Astrocyte of the spinal cord (primary cell): ENCODE measurements around the gene TMUB2.

ENCODE experiments used
- DNase-seq: peaks from one replicate; pipeline ENCODE4 v3.0.0; 2011; ENCODE audit warnings: low read depth, low spot score
- H3K4me3 ChIP-seq: 2 replicates; pipeline ENCODE4 v1.5.1; 2011; ENCODE audit warnings: low read depth, mild to moderate bottlenecking, low read length, moderate library complexity
- in situ Hi-C: cut with HindIII; loops from 2 replicates; pipeline ENCODE4 v1.10.0; 2017; ENCODE audit warnings: low sequenced_read_pairs
- TF ChIP-seq, protein P1 (sequence below): IDR thresholded peaks from 2 replicates; pipeline ENCODE4 v1.5.1; 2012; ENCODE audit warnings: low read depth, mild to moderate bottlenecking, low read length, inconsistent platforms

Gene TMUB2

DNA sequence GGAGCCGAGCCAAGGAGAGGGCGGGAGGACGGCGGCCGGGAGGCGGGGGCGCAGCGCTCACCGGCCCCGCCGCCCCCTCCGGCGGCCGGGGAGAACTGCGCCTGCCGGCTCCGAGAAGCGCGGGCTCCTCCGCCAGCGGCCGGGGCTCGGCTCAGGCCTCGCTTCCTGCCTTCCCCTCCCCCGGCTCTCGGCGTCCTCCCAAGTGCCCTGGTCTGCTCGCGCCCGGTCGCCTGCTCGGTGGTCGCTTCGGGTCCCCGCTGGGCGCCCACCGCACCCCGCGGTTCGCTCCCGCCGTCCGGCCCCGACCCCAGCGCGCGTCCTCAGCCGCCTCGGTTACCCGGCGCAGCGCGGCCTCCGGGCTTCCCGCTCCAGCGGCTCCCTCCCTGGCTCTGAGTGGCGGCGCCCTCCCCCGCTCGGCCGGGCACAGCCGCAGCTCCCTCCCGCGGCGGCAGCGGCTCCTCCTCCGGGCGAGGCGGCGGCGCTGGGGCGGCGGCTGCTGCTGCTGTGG is 32.4 kb downstream of the TMUB2 start:
- in situ Hi-C loops, result no loop called here
- peak overlapping the region; percentile 81 for H3K4me3 ChIP-seq

DNA sequence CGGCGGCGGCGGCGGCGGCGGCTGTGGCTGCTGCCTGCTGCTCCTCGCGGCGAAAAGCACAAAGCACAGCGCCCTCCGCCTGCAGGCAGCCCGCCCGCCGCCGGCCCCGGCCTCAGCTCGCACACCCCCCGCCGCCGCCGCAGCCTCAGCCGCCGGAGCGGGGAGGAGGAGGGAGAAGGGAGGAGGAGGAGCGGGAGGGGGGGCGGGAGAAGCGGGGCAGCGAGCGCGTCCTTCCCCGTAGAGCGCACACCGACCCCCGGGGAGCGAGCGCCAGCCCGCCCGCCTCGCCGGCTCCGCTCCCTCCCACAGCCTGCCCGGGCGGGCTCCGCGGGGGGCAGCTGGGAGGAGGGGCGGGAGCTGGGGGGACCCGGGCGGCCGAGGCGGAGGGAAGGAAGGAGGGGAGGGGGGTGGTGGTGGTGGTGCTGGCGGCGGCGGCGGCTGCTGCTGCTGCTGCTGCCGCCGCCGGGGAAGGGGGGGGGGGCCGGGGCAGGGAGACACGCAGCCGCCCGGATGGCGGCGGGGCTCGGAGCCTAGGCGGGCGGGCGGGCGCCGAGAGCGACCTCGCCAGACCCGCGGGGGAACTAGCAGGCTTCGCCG is 32.9 kb downstream of the TMUB2 start, which contains the start of gene UBTF:
Gene UBTF (minus strand): TSS at position 60 of the 597 bp plus-strand sequence. CDS start 1,446 bp downstream, outside the sequence.
- in situ Hi-C loops, result no loop called here
- peak; percentile 72 for DNase-seq
- peak within 1 kb of the TSS; percentile 81 for H3K4me3 ChIP-seq
- TF ChIP-seq, protein P1, sequence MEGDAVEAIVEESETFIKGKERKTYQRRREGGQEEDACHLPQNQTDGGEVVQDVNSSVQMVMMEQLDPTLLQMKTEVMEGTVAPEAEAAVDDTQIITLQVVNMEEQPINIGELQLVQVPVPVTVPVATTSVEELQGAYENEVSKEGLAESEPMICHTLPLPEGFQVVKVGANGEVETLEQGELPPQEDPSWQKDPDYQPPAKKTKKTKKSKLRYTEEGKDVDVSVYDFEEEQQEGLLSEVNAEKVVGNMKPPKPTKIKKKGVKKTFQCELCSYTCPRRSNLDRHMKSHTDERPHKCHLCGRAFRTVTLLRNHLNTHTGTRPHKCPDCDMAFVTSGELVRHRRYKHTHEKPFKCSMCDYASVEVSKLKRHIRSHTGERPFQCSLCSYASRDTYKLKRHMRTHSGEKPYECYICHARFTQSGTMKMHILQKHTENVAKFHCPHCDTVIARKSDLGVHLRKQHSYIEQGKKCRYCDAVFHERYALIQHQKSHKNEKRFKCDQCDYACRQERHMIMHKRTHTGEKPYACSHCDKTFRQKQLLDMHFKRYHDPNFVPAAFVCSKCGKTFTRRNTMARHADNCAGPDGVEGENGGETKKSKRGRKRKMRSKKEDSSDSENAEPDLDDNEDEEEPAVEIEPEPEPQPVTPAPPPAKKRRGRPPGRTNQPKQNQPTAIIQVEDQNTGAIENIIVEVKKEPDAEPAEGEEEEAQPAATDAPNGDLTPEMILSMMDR, result peak; percentile 5

More for the DNA sequence above, 32.4 kb downstream of the TMUB2 start:
- TF ChIP-seq, protein P1, result peak; percentile 34
- peak; percentile 59 for DNase-seq

DNA sequence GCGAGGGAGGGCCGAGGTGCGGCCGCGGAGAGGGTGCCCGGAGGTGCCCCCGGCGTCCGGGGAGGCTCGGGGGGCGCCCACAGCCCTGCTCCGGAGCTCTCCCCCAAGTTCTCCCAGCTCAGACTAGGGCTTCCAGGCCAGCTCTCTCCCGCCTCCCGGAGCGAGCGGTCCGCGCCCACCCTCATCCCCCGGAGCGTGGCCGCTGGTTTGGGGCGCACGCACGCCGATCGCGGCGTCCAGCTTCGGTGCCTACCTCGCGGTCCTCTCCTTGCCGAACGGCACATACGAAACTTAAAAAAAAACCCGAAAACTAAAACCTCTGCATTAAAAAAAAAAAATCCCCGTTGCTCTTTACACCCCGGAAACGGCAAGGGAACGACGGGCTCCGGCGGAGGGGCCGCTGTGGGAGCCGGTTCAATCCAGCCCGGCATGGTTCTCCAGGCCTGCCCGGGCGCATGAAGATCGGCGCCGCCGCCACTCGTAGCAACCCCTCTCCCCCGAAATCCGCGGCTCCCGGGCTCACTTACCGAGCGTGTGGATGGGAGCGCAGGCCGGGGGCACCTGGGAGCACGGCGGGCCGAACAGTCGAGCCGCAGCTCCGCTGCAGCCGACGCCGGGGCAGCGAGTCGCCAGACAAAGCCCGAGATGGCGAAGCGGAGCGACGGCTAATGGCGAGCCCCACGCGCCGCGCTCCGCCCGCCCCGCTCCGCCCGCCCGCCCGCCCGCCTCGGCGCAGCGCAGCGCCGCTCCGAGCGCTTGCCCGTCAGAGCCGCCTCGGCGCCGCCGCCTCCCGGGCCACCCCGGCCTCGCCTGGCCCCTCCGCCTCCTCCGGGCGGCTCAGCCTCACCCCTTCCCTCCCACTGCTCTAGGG is 33.7 kb downstream of the TMUB2 start:
- in situ Hi-C loops, result no loop called here
- peak overlapping the region; percentile 81 for H3K4me3 ChIP-seq
- peak; percentile 44 for DNase-seq
- TF ChIP-seq, protein P1, result no peak

DNA sequence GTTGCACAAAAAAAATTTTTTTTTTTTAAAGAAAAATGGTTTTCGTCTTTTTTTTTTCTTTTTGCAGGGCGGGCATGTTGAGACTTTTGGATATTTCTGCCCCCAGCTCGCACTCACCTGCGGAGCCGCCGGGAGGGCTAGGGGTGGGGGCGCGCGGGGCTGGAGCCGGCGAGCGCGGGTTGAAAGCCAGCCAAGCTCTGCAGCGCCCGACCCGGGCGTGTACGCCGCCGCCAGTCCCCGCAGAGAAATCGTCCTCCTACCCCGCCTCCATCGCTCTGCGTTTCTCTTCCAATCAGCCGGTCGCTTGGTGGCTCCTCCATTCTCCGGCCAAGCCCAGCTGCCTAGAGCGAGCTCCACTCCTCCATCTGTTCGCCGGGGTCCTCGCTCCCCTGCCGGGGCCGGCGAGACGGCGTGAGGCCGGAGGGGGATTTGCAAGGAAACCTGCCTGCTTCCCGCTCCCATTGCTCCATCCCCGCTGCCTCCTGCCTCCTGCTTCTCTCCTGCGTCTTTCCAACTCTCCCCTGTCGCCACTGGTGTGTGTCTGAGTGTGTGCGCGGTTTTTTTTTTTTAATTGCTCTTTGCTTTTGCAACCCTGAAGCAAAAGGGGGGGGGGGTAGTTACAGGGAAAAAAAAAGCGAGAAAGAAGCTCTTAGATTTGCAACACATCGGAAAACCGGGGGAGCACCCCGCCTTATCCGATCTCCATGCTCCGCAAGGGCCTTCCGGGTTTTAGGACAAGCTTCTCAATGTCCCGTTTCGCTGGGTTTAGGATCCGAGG is 34.5 kb downstream of the TMUB2 start:
- TF ChIP-seq, protein P1, result no peak
- peak overlapping the region; percentile 81 for H3K4me3 ChIP-seq
- DNase-seq, result peak; percentile 86
- in situ Hi-C loops, result no loop called here

DNA sequence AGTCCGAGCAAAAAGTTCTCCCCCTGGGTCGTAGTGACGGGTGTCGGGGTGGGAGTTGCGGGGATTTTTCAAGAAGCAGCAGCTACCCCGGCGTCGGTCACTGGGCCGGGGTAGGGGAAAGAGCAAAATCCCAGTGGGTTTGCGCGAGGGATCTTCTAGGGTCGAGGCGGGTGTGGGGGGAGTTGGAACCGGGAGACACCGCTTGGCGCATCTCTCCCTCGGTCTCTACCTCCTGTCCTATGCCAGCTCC is 35.0 kb downstream of the TMUB2 start:
- in situ Hi-C loops, result no loop called here
- TF ChIP-seq, protein P1, result no peak
- peak overlapping the region; percentile 81 for H3K4me3 ChIP-seq
- no peak for DNase-seq

DNA sequence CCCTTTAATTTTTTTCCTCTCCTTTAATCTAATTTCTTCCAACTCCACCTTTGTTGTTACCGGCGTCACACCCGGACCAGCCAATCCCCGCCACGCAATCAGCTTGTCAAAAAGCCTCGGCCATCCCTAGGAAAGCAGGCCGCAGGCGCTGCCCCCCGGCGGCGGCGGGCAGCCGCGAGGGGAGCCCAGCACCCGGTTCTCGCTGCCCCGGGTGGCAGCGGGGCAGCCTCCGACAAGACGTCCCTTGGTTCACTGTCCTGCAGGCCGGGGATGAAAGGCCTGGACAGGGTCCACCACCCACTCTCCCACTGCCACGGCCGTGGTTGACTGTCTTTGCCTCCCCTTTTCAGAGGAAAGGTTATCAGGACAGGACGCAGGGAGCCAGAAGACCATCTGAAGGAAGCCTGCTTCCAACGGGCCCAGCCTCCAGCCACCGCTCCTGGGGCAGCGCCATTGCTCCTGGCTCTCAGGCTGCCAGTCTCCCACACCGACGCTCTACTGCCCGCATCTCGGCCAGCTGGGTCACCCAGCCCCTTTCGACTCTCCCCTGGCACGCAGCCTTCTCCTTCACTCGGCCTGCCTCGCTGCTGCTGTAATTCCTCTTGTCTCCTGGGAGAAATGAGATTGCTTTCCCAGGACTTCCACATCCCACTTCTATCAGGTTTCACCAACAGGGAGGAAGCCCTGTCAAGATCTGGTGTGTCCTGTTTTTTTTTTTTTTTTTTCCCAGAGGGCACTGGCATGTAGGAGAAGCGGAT is 35.5 kb downstream of the TMUB2 start:
- DNase-seq, result peak; percentile 73
- TF ChIP-seq, protein P1, result peak; percentile 27
- in situ Hi-C loops, result no loop called here
- H3K4me3 ChIP-seq, result peak overlapping the region; percentile 81
